Caco-2 (cell line): Measurements from ENCODE around the gene ZNF3. TPM values are rescaled to one million over a fixed set of nuclear protein-coding genes. Genes with fewer than 3 reads are reported as not detected.

Source experiments
- BruUV-seq: library from RNA; stranded (reverse); fragments of 400-500 nt; replicated peaks from 2 replicates; lab custom pipeline; 2021; lab: Mats Ljungman, UMichigan
- CTCF ChIA-PET: fragments of 300-600 bp; sonication (Branson Sonifier 250); formaldehyde crosslinking; loops from one replicate; lab custom pipeline; 2022; ENCODE audit warnings: antibody characterized with exemption; lab: Charles Lee
- POLR2A ChIA-PET: fragments of 300-600 bp; sonication (Branson Sonifier 250); formaldehyde crosslinking; loops from one replicate; lab custom pipeline; 2022; ENCODE audit warnings: antibody characterized with exemption; lab: Charles Lee
- DNase-seq, 2 experiments: peaks; one replicate each; pipeline versions ENCODE4 v3.0.0 to v3.0.0-alpha.2; 2020 to 2022
- H3K27me3 ChIP-seq: replicated peaks from 2 replicates; pipeline ENCODE4 v1.6.0; 2011; ENCODE audit warnings: low read length; ENCODE audit not compliant: control insufficient read depth, insufficient read depth
- H3K36me3 ChIP-seq: 2 replicates; pipeline ENCODE4 v1.5.1; 2011; ENCODE audit warnings: low read length; ENCODE audit not compliant: control insufficient read depth, insufficient read depth
- H3K4me1 ChIP-seq: fragments of 250-450 bp; sonication (Bioruptor Pico); 2 replicates; pipeline ENCODE4 v1.5.1; 2020; ENCODE audit warnings: mild to moderate bottlenecking
- H3K4me3 ChIP-seq: 2 replicates; pipeline ENCODE4 v1.5.1; 2011; ENCODE audit warnings: low read depth, mild to moderate bottlenecking, control low read depth, low read length
- H3K9me3 ChIP-seq: fragments of 250-450 bp; sonication (Bioruptor Pico); 2 replicates; pipeline ENCODE4 v1.5.1; 2020; ENCODE audit warnings: mild to moderate bottlenecking, moderate library complexity
- H3K27ac Mint-ChIP-seq: one replicate; pipeline ENCODE4 v1.8.0; 2022; ENCODE audit warnings: mixed read lengths; ENCODE audit not compliant: unreplicated experiment
- H3K27me3 Mint-ChIP-seq: one replicate; pipeline ENCODE4 v1.8.0; 2022; ENCODE audit warnings: mixed read lengths; ENCODE audit not compliant: insufficient read depth, unreplicated experiment
- H3K36me3 Mint-ChIP-seq: one replicate; pipeline ENCODE4 v1.8.0; 2022; ENCODE audit warnings: mild to moderate bottlenecking, mixed read lengths; ENCODE audit not compliant: insufficient read depth, unreplicated experiment
- H3K4me1 Mint-ChIP-seq: one replicate; pipeline ENCODE4 v1.8.0; 2022; ENCODE audit warnings: low read depth, mixed read lengths; ENCODE audit not compliant: unreplicated experiment
- H3K4me3 Mint-ChIP-seq: one replicate; pipeline ENCODE4 v1.8.0; 2022; ENCODE audit warnings: mild to moderate bottlenecking, moderate library complexity, mixed read lengths; ENCODE audit not compliant: unreplicated experiment
- H3K9me3 Mint-ChIP-seq: one replicate; pipeline ENCODE4 v1.8.0; 2022; ENCODE audit warnings: mixed read lengths; ENCODE audit not compliant: unreplicated experiment
- intact Hi-C: fragments of 100-400 bp; cut with micrococcal nuclease; formaldehyde crosslinking; loops from one replicate; pipeline ENCODE4 v1.10.0; 2022; ENCODE audit not compliant: unreplicated experiment
- total RNA-seq: library from RNA; stranded (reverse); gene quantifications from 2 replicates; pipeline ENCODE4 v1.2.3, GENCODE V29; 2022
- TF ChIP-seq, protein P1 (sequence below), 2 experiments: fragments of 200-600 bp in 1 of 2; IDR thresholded peaks; 1 replicate in 1 of 2; 2 replicates in 1 of 2; pipeline versions ENCODE4 v1.5.1 to v1.8.0; 2011 to 2022; ENCODE audit warnings: antibody characterized with exemption in 1 of 2, control low read depth in 1 of 2, inconsistent platforms in 1 of 2, low read depth in 1 of 2, low read length in 1 of 2, mild to moderate bottlenecking in 1 of 2, moderate library complexity in 1 of 2; ENCODE audit not compliant: insufficient read depth in 1 of 2, severe bottlenecking in 1 of 2, unreplicated experiment in 1 of 2

ZNF3 gene
- total RNA-seq, 1 experiment from 2014 or later = 37.8 TPM

DNA sequence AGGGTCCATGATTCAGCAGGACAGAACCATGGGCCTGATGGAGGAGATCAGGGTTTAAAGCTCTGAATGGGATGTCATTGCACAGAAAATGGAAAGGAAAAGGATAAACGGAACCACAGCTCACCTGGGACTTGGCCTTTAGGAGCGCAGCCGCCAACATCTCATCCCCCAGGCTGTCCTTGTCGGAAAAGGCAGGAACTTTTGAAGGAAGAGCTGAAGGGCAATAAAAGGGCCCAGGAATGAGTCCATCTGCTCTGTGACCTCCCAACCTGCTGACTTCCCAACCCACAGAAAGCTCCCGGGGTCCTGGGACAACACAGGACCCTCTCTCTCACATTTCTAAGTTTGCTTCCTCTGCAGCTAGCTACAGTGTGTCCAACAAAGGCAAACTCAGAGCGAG, 6.1 kb downstream of the ZNF3 start:
- no peaks in the 10 kb centered on the region for H3K27me3 ChIP-seq
- Mint-ChIP-seq H3K9me3 (peaks cover 30% of the 10 kb centered on the region), H3K27ac (no peak overlapping the region), H3K27me3 (no peaks in the 10 kb centered on the region), H3K4me1 (peaks cover 7% of the 10 kb centered on the region), H3K4me3 (no peak overlapping the region), H3K36me3 (peaks cover 97% of the 10 kb centered on the region)
- TF ChIP-seq, protein P1, sequence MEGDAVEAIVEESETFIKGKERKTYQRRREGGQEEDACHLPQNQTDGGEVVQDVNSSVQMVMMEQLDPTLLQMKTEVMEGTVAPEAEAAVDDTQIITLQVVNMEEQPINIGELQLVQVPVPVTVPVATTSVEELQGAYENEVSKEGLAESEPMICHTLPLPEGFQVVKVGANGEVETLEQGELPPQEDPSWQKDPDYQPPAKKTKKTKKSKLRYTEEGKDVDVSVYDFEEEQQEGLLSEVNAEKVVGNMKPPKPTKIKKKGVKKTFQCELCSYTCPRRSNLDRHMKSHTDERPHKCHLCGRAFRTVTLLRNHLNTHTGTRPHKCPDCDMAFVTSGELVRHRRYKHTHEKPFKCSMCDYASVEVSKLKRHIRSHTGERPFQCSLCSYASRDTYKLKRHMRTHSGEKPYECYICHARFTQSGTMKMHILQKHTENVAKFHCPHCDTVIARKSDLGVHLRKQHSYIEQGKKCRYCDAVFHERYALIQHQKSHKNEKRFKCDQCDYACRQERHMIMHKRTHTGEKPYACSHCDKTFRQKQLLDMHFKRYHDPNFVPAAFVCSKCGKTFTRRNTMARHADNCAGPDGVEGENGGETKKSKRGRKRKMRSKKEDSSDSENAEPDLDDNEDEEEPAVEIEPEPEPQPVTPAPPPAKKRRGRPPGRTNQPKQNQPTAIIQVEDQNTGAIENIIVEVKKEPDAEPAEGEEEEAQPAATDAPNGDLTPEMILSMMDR (IDR thresholded peaks at IDR 0.05; ENCODE audit: insufficient read depth in 1 of 2, low read depth in 1 of 2, low read length in 1 of 2, severe bottlenecking in 1 of 2, unreplicated experiment in 1 of 2) = no peak
- peaks cover 20% of the 10 kb centered on the region for H3K4me1 ChIP-seq
- intact Hi-C loops = no loop called here
- H3K4me3 ChIP-seq = no peak overlapping the region
- CTCF ChIA-PET = no interaction called here
- no TSS peak for BruUV-seq
- peaks cover 38% of the 10 kb centered on the region for H3K9me3 ChIP-seq
- POLR2A ChIA-PET = no interaction called here
- no peak for DNase-seq
- H3K36me3 ChIP-seq = peaks cover 35% of the 10 kb centered on the region

DNA sequence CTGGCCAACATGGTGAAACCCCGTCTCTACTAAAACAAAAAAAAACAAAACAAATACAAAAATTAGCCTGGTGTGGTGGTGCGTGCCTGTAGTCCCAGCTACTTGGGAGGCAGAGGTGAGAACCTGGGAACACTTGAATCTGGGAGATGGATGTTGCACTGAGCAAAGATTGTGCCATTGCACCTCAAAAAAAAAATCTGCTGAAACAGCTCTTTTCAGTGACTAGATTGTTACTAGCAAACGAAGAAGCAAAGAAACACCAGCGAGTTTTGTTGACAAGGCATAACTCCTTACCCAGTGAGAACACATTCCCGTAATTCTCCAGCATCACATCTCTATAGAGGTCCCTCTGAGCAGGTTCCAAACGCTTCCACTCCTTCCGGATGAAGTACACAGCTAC, 6.7 kb downstream of the ZNF3 start:
- H3K27me3 Mint-ChIP-seq = no peaks in the 10 kb centered on the region
- H3K27ac Mint-ChIP-seq = no peak overlapping the region
- ChIA-PET POLR2A (no interaction called here), CTCF (no interaction called here)
- peaks cover 38% of the 10 kb centered on the region for H3K9me3 ChIP-seq
- peaks cover 34% of the 10 kb centered on the region for H3K9me3 Mint-ChIP-seq
- peaks cover 7% of the 10 kb centered on the region for H3K4me1 Mint-ChIP-seq
- H3K4me1 ChIP-seq = peaks cover 15% of the 10 kb centered on the region
- TF ChIP-seq, protein P1 (IDR thresholded peaks at IDR 0.05; ENCODE audit: insufficient read depth in 1 of 2, low read depth in 1 of 2, low read length in 1 of 2, severe bottlenecking in 1 of 2, unreplicated experiment in 1 of 2) = no peak
- DNase-seq = no peak
- BruUV-seq = no TSS peak
- intact Hi-C loops = no loop called here
- H3K4me3 ChIP-seq = no peak overlapping the region
- no peaks in the 10 kb centered on the region for H3K27me3 ChIP-seq
- peaks cover 40% of the 10 kb centered on the region for H3K36me3 ChIP-seq
- peaks cover 99% of the 10 kb centered on the region for H3K36me3 Mint-ChIP-seq
- no peak overlapping the region for H3K4me3 Mint-ChIP-seq

DNA sequence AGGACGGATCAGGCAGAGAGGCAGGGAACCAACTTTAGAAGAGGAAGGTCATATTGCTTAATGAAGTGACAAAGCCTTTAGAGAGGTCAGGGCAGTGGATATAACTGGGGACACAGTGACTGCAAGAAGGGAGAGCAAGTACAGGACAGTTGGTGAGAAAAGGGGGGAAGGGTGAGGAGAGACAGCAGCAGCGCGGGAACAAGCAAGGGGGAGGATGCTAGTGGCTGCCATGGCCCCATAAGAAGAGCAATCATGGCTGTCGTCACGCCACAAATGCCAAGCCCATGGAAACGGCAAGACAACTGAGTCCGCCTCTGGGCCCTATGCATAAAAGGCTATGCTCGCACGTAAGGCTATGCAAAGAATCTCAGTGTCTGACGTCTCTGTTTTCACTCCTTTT, 9.1 kb downstream of the ZNF3 start:
- H3K4me1 ChIP-seq = no peaks in the 10 kb centered on the region
- no peaks in the 10 kb centered on the region for H3K27me3 ChIP-seq
- Mint-ChIP-seq H3K27ac (no peak overlapping the region), H3K9me3 (peaks cover 34% of the 10 kb centered on the region), H3K4me3 (no peak overlapping the region), H3K27me3 (no peaks in the 10 kb centered on the region), H3K36me3 (peaks cover 91% of the 10 kb centered on the region), H3K4me1 (no peaks in the 10 kb centered on the region)
- H3K36me3 ChIP-seq = peaks cover 42% of the 10 kb centered on the region
- H3K4me3 ChIP-seq = no peak overlapping the region
- peaks cover 38% of the 10 kb centered on the region for H3K9me3 ChIP-seq
- no peak for DNase-seq
- no TSS peak for BruUV-seq
- TF ChIP-seq, protein P1 (IDR thresholded peaks at IDR 0.05; ENCODE audit: insufficient read depth in 1 of 2, low read depth in 1 of 2, low read length in 1 of 2, severe bottlenecking in 1 of 2, unreplicated experiment in 1 of 2) = no peak
- ChIA-PET CTCF (no interaction called here), POLR2A (no interaction called here)
- intact Hi-C loops = no loop called here
